Ishikawa (cell line): ENCODE data around the gene C7.

Experiments
- CEBPB ChIP-seq: IDR thresholded peaks from 2 replicates; pipeline ENCODE4 v1.6.1; 2012
- CREB1 ChIP-seq: IDR thresholded peaks from 2 replicates; pipeline ENCODE4 v1.6.1; 2012; ENCODE audit warnings: low read depth
- EGR1 ChIP-seq: IDR thresholded peaks from 2 replicates; pipeline ENCODE4 v1.6.1; 2012
- EP300 ChIP-seq: IDR thresholded peaks from 2 replicates; pipeline ENCODE4 v1.6.1; 2012; ENCODE audit warnings: borderline replicate concordance
- FOXM1 ChIP-seq: IDR thresholded peaks from 2 replicates; pipeline ENCODE4 v1.6.1; 2012; ENCODE audit warnings: low read depth, borderline replicate concordance
- MAX ChIP-seq: IDR thresholded peaks from 2 replicates; pipeline ENCODE4 v1.6.1; 2012
- NFIC ChIP-seq: IDR thresholded peaks from 2 replicates; pipeline ENCODE4 v1.6.1; 2012
- RAD21 ChIP-seq: IDR thresholded peaks from 2 replicates; pipeline ENCODE4 v1.6.1; 2012; ENCODE audit warnings: low read depth
- REST ChIP-seq: IDR thresholded peaks from 2 replicates; pipeline ENCODE4 v1.6.1; 2012; ENCODE audit warnings: low read depth, mild to moderate bottlenecking
- TAF1 ChIP-seq: IDR thresholded peaks from 2 replicates; pipeline ENCODE4 v1.6.1; 2012; ENCODE audit warnings: low read depth, mild to moderate bottlenecking
- TCF12 ChIP-seq: IDR thresholded peaks from 2 replicates; pipeline ENCODE4 v1.6.1; 2012; ENCODE audit warnings: low read depth
- TEAD4 ChIP-seq: IDR thresholded peaks from 2 replicates; pipeline ENCODE4 v1.6.1; 2012
- USF1 ChIP-seq: IDR thresholded peaks from 2 replicates; pipeline ENCODE4 v1.6.1; 2012
- YY1 ChIP-seq: IDR thresholded peaks from 2 replicates; pipeline ENCODE4 v1.6.1; 2012; ENCODE audit warnings: low read depth
- ZBTB7A ChIP-seq: IDR thresholded peaks from 2 replicates; pipeline ENCODE4 v1.6.1; 2012; ENCODE audit warnings: low read depth

Gene C7

GRCh38 chr5:40955313-40955712, 46.0 kb downstream of the C7 start:
- TF ChIP-seq ZBTB7A (no peak), USF1 (no peak), EGR1 (no peak)

- TF ChIP-seq TEAD4 (no peak), ZBTB7A (no peak), REST (no peak), RAD21 (no peak), CREB1 (no peak), CEBPB (no peak), USF1 (no peak), EP300 (no peak), MAX (no peak), NFIC (no peak), YY1 (no peak), TAF1 (no peak), FOXM1 (no peak), TCF12 (no peak), EGR1 (no peak)
Observed at GRCh38 chr5:40957048-40957447, 47.8 kb downstream of the C7 start.

- TF ChIP-seq RAD21 (no peak), EGR1 (no peak), TCF12 (no peak), YY1 (no peak), EP300 (no peak), FOXM1 (no peak), MAX (no peak), CREB1 (no peak), NFIC (no peak), CEBPB (no peak), ZBTB7A (no peak), USF1 (no peak), TEAD4 (no peak), REST (no peak), TAF1 (no peak)
Observed at GRCh38 chr5:40958811-40959210, 49.5 kb downstream of the C7 start.

GRCh38 chr5:40960037-40960436, 50.7 kb downstream of the C7 start:
- TF ChIP-seq FOXM1 (no peak), TAF1 (no peak), EGR1 (no peak), CREB1 (no peak), TCF12 (no peak), YY1 (no peak), CEBPB (no peak), ZBTB7A (no peak), RAD21 (no peak), MAX (no peak), REST (no peak), EP300 (no peak), TEAD4 (no peak), NFIC (no peak)
